Activated CD8-positive, alpha-beta memory T cell treated with anti-CD3 and anti-CD28 coated beads, Interleukin-2, amount 50 U/mL, for 24 hours (primary cell): ENCODE results near the gene RNF13.

Experiments
- DNase-seq: peaks from one replicate; pipeline ENCODE4 v3.0.0-alpha.2; 2020; ENCODE audit errors: extremely low read depth

Gene RNF13

GRCh38 chr3:149992416-149993058 is 179.5 kb downstream of the RNF13 start:
- no peak for DNase-seq

- DNase-seq, result no peak
Measured at GRCh38 chr3:149998946-149999345, 185.9 kb downstream of the RNF13 start.

GRCh38 chr3:149999421-149999820 is 186.4 kb downstream of the RNF13 start:
- DNase-seq, result no peak

- no peak for DNase-seq
Measured at GRCh38 chr3:150000641-150001040, 187.6 kb downstream of the RNF13 start.

- no peak for DNase-seq
Measured at GRCh38 chr3:150005243-150006112, 192.5 kb downstream of the RNF13 start.

- DNase-seq, result no peak
Measured at GRCh38 chr3:150006794-150007193, 193.8 kb downstream of the RNF13 start.
